T-cell (primary cell): Measurements from ENCODE around the gene TIGD3. TPM values are rescaled to one million over a fixed set of nuclear protein-coding genes. Genes with fewer than 3 reads are reported as not detected.

Experiments
- ATAC-seq, 4 experiments: fragments of 200-7000 bp in 3 of 4; fragments of 150-1000 bp in 1 of 4; cut with Tn5 transposase; replicated peaks in 1 of 4; 1 replicate in 3 of 4; 2 replicates in 1 of 4; pipeline ENCODE4 v1.10.0; 2021; ENCODE audit warnings: moderate library complexity in 3 of 4, mild to moderate bottlenecking in 2 of 4, moderate number of reproducible peaks in 1 of 4
- CTCF ChIA-PET, 2 donors: fragments of 300-600 bp; sonication (Branson Sonifier 250); formaldehyde crosslinking; loops; one replicate each; lab custom pipeline; 2022; ENCODE audit warnings: antibody characterized with exemption in 2 of 2; lab: Charles Lee
- POLR2A ChIA-PET, 2 donors: fragments of 300-600 bp; sonication (Branson Sonifier 250); formaldehyde crosslinking; loops; one replicate each; lab custom pipeline; 2022; ENCODE audit warnings: antibody characterized with exemption in 2 of 2; lab: Charles Lee
- DNase-seq, 35 experiments: peaks; one replicate each; pipeline versions ENCODE4 v3.0.0 to v3.0.0-alpha.2; 2013 to 2023
- H3K27ac ChIP-seq: one replicate; pipeline ENCODE4 v1.5.1; 2013; ENCODE audit warnings: low read length
- H3K27me3 ChIP-seq, 2 experiments: replicated peaks in 1 of 2; 1 replicate in 1 of 2; 2 replicates in 1 of 2; pipeline versions ENCODE4 v1.6.1 to v1.7.0; 2013; ENCODE audit warnings: low read length in 1 of 2, mixed read lengths in 1 of 2; ENCODE audit not compliant: control insufficient read depth in 2 of 2, insufficient read depth in 2 of 2; ENCODE audit errors: extremely low read depth in 1 of 2
- H3K36me3 ChIP-seq, 2 donors: 1 replicate in 1 of 2; 2 replicates in 1 of 2; pipeline versions ENCODE4 v1.6.1 to v1.7.0; 2013; ENCODE audit warnings: low read length in 1 of 2; ENCODE audit not compliant: control insufficient read depth in 2 of 2, insufficient read depth in 1 of 2; ENCODE audit errors: extremely low read depth in 1 of 2
- H3K4me1 ChIP-seq, 2 experiments: 1 replicate in 1 of 2; 2 replicates in 1 of 2; pipeline versions ENCODE4 v1.6.1 to v1.7.0; 2013; ENCODE audit warnings: low read length in 2 of 2, mixed read lengths in 1 of 2; ENCODE audit not compliant: insufficient read depth in 2 of 2, control insufficient read depth in 1 of 2; ENCODE audit errors: extremely low read depth in 1 of 2
- H3K4me3 ChIP-seq, 2 donors: 1 replicate in 1 of 2; 2 replicates in 1 of 2; pipeline versions ENCODE4 v1.5.1 to v1.7.0; 2013; ENCODE audit warnings: mild to moderate bottlenecking in 2 of 2, low read length in 1 of 2, moderate library complexity in 1 of 2; ENCODE audit not compliant: control insufficient read depth in 1 of 2; ENCODE audit errors: extremely low read depth in 1 of 2
- H3K9me3 ChIP-seq: 2 replicates; pipeline ENCODE4 v1.7.0; 2013
- H3K27ac Mint-ChIP-seq, 2 donors: one replicate each; pipeline ENCODE4 v1.8.0; 2020 to 2021; ENCODE audit warnings: mild to moderate bottlenecking in 2 of 2, mixed read lengths in 2 of 2
- H3K27me3 Mint-ChIP-seq, 2 donors: one replicate each; pipeline ENCODE4 v1.8.0; 2021 to 2022; ENCODE audit warnings: mixed read lengths in 2 of 2
- H3K36me3 Mint-ChIP-seq: one replicate; pipeline ENCODE4 v1.8.0; 2021; ENCODE audit warnings: mixed read lengths
- H3K4me1 Mint-ChIP-seq, 3 donors: one replicate each; pipeline ENCODE4 v1.8.0; 2020 to 2022; ENCODE audit warnings: mixed read lengths in 3 of 3, mild to moderate bottlenecking in 1 of 3
- H3K4me3 Mint-ChIP-seq, 3 donors: one replicate each; pipeline ENCODE4 v1.8.0; 2020 to 2022; ENCODE audit warnings: mild to moderate bottlenecking in 3 of 3, mixed read lengths in 3 of 3, moderate library complexity in 3 of 3
- H3K9me3 Mint-ChIP-seq, 3 donors: one replicate each; pipeline ENCODE4 v1.8.0; 2020 to 2022; ENCODE audit warnings: mixed read lengths in 3 of 3
- WGBS: methylation state at CpG from one replicate; pipeline ENCODE4 v1.1.5; 2013; ENCODE audit warnings: missing lambda C conversion rate; ENCODE audit not compliant: insufficient coverage; 5-methylcytosine and 5-hydroxymethylcytosine counted together
- total RNA-seq, 35 experiments: library from RNA in 6 of 35; stranded (reverse) in 6 of 35; fragments of 120-200 nt in 1 of 35; gene quantifications; one replicate each; pipeline versions ENCODE4 v1.2.1 to v1.2.4 and lab custom pipeline; 2013 to 2026

Gene TIGD3
- total RNA-seq, 5 donors from 2014 or later (not counting 1 experiment from before 2014, with no cell fraction given) = 0.48 to 1.3 (median 0.92) TPM

DNA sequence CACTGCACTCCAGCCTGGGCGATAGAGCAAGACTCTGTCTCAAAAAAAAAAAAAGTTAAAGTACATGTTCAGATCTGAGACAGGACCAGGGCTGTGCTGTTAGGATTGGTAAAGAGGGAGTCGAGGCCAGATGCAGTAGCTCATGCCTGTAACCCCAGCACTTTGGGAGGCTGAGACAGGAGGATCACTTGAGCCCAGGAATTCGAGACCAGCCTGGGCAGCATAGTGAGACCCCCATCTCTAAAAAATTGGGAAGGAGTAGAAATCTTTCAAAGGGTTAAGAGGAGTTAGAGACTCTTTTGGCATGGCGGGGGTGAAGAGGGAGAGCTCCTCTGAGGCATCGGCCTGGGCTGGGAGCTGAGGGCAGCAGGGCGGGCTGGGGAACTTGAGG lies 16.1 kb downstream of the TIGD3 start:
- CTCF ChIA-PET = interaction anchor here in 1 of 2 donors (0.7 kb wide), 1 partner anchor 140 kb away, joined by 3 read pairs; no protein-coding TSS in a partner anchor
- WGBS = 87% methylated on average over 6 of the region's 6 CpGs
- no peak overlapping the region for H3K27ac Mint-ChIP-seq

DNA sequence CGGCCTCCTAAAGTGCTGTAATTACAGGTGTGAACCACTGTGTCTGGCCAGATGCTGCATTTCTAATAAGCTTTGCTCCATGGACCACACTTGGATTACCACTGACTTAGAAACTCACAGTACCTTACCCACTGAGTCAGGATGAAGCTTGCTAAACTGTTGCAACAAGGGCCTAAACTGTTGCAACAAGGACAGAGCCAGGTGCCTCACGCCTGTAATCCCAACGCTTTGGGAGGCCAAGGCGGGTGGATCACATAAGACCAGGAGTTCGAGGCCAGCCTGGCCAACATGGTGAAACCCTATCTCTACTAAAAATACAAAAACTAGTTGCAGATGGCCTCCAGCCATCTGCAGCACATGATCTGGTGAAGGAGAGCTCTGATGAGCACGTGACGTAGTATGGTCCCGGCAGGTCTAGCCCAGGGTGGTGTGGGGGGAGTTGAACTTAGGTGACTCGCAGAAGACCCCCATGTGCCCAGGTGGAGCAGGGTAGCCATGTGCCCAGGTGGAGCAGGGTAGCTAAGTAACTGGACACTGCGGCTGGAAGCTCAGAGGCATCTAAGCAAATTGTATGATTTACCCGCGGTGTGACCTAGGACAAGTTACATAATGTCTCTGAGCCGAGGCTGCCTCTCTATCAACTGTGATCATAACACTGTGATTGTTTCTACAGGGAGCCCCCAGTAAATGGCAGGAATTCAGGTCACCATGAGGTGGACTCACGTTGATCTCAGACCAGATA lies 19.5 kb downstream of the TIGD3 start:
- Mint-ChIP-seq H3K27me3 (no peaks in the 10 kb centered on the region), H3K27ac (peak overlapping the region in 1 of 2 donors; percentile 66), H3K36me3 (no peaks in the 10 kb centered on the region), H3K4me3 (no peak overlapping the region), H3K4me1 (peaks cover 0 to 3% (median 0%) of the 10 kb centered on the region in 3 donors), H3K9me3 (no peaks in the 10 kb centered on the region)
- ATAC-seq (no peak), DNase-seq (no peak)
- ChIA-PET CTCF (no interaction called here), POLR2A (interaction anchor here in 1 of 2 donors (0.5 kb wide), 1 partner anchor 1278 kb away, joined by 3 read pairs; no protein-coding TSS in a partner anchor)
- no peak overlapping the region for H3K27ac ChIP-seq
- no peaks in the 10 kb centered on the region for H3K9me3 ChIP-seq
- H3K27me3 ChIP-seq = no peaks in the 10 kb centered on the region
- H3K4me3 ChIP-seq = no peak overlapping the region
- H3K4me1 ChIP-seq = no peaks in the 10 kb centered on the region
- WGBS = 94% methylated on average over 8 of the region's 14 CpGs
- H3K36me3 ChIP-seq = no peaks in the 10 kb centered on the region

More for the DNA sequence above, 16.1 kb downstream of the TIGD3 start:
- Histone ChIP-seq H3K4me3 (no peak overlapping the region), H3K27ac (no peak overlapping the region), H3K9me3 (no peaks in the 10 kb centered on the region), H3K27me3 (no peaks in the 10 kb centered on the region), H3K4me1 (peaks cover 0 to 5% of the 10 kb centered on the region in 2 experiments), H3K36me3 (no peaks in the 10 kb centered on the region)
- no peak for ATAC-seq
- DNase-seq = no peak
- POLR2A ChIA-PET = interaction anchor here in 1 of 2 donors (0.6 kb wide), 1 partner anchor 127 kb away, joined by 3 read pairs; no protein-coding TSS in a partner anchor
- H3K36me3 Mint-ChIP-seq = no peaks in the 10 kb centered on the region
- H3K9me3 Mint-ChIP-seq = no peaks in the 10 kb centered on the region
- no peak overlapping the region for H3K4me3 Mint-ChIP-seq
- peaks cover 0 to 3% (median 2%) of the 10 kb centered on the region in 3 donors for H3K4me1 Mint-ChIP-seq
- no peaks in the 10 kb centered on the region for H3K27me3 Mint-ChIP-seq

- Mint-ChIP-seq H3K36me3 (no peaks in the 10 kb centered on the region), H3K27ac (no peak overlapping the region), H3K4me1 (peaks cover under 1 to 6% (median 1%) of the 10 kb centered on the region in 3 donors), H3K4me3 (no peak overlapping the region), H3K27me3 (no peaks in the 10 kb centered on the region), H3K9me3 (no peaks in the 10 kb centered on the region)
- Histone ChIP-seq H3K4me1 (no peaks in the 10 kb centered on the region), H3K4me3 (no peak overlapping the region), H3K27ac (no peak overlapping the region), H3K27me3 (no peaks in the 10 kb centered on the region), H3K36me3 (peaks cover 7% of the 10 kb centered on the region in 2 donors), H3K9me3 (no peaks in the 10 kb centered on the region)
- CTCF ChIA-PET = interaction anchor here in 1 of 2 donors (0.6 kb wide), 1 partner anchor 192 kb away, joined by 3 read pairs; no protein-coding TSS in a partner anchor
- ATAC-seq (no peak), DNase-seq (no peak)
- WGBS = 96% methylated on average over 5 of the region's 8 CpGs
- POLR2A ChIA-PET = no interaction called here
These were observed 20.5 kb downstream of the TIGD3 start for GRCh38 chr11:65375012-65375411.

GRCh38 chr11:65376138-65376713 lies 21.7 kb downstream of the TIGD3 start:
- Mint-ChIP-seq H3K36me3 (no peaks in the 10 kb centered on the region), H3K9me3 (no peaks in the 10 kb centered on the region), H3K4me1 (peaks cover 4 to 10% (median 6%) of the 10 kb centered on the region in 3 donors), H3K4me3 (no peak overlapping the region), H3K27me3 (no peaks in the 10 kb centered on the region), H3K27ac (no peak overlapping the region)
- no peak for ATAC-seq
- Histone ChIP-seq H3K4me1 (peaks cover 0 to 10% of the 10 kb centered on the region in 2 experiments), H3K9me3 (no peaks in the 10 kb centered on the region), H3K27ac (no peak overlapping the region), H3K4me3 (no peak overlapping the region), H3K27me3 (no peaks in the 10 kb centered on the region), H3K36me3 (peaks cover 7 to 10% of the 10 kb centered on the region in 2 donors)
- WGBS = 94% methylated on average over 15 of the region's 16 CpGs
- ChIA-PET CTCF (interaction anchor here (0.7 to 1.0 kb wide), 2 partner anchors 13 to 172 kb away, joined by 4 read pairs; no protein-coding TSS in a partner anchor), POLR2A (no interaction called here)
- no peak for DNase-seq

DNA sequence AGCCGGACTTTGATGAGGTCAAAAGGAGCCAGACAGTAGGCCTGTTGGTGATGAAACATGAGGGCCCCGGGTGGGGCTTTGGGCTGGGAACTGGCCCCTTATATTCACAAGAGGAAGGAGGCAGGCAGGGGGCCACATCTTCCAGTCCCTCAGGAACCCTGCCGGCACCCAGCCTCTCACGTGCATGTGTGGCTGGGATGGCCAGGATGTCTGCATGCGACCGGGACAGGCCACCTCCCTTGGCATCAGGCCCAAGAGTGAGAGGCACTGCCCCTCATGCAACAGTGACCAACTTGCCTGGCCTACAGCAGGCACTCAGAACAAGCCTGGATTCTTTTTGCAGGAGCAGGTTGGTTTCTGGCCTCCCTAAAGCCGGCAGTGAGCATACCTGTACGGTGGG lies 22.5 kb downstream of the TIGD3 start:
- no peak overlapping the region for H3K4me3 ChIP-seq
- peaks cover 0 to 18% of the 10 kb centered on the region in 2 experiments for H3K4me1 ChIP-seq
- H3K27ac Mint-ChIP-seq = peak overlapping the region in 1 of 2 donors; percentile 71
- ATAC-seq (no peak), DNase-seq (no peak)
- ChIA-PET POLR2A (no interaction called here), CTCF (no interaction called here)
- H3K36me3 Mint-ChIP-seq = no peaks in the 10 kb centered on the region
- H3K4me1 Mint-ChIP-seq = peaks cover 9 to 17% (median 12%) of the 10 kb centered on the region in 3 donors
- no peaks in the 10 kb centered on the region for H3K27me3 ChIP-seq
- no peak overlapping the region for H3K27ac ChIP-seq
- WGBS = 93% methylated on average over 6 of the region's 8 CpGs
- H3K9me3 Mint-ChIP-seq = no peaks in the 10 kb centered on the region
- H3K9me3 ChIP-seq = no peaks in the 10 kb centered on the region
- H3K4me3 Mint-ChIP-seq = no peak overlapping the region
- peaks cover 7 to 10% of the 10 kb centered on the region in 2 donors for H3K36me3 ChIP-seq
- H3K27me3 Mint-ChIP-seq = no peaks in the 10 kb centered on the region

- ChIA-PET CTCF (no interaction called here), POLR2A (interaction anchor here in 1 of 2 donors (0.8 kb wide), 1 partner anchor 121 kb away, joined by 3 read pairs; the partner anchor contains the start of gene MALAT1)
- Histone ChIP-seq H3K27ac (no peak overlapping the region), H3K27me3 (no peaks in the 10 kb centered on the region), H3K36me3 (peaks cover 7 to 10% of the 10 kb centered on the region in 2 donors), H3K9me3 (no peaks in the 10 kb centered on the region), H3K4me1 (peaks cover 0 to 26% of the 10 kb centered on the region in 2 experiments), H3K4me3 (no peak overlapping the region)
- ATAC-seq = no peak
- WGBS = 93% methylated on average over 5 of the region's 8 CpGs
- no peaks in the 10 kb centered on the region for H3K27me3 Mint-ChIP-seq
- H3K36me3 Mint-ChIP-seq = no peaks in the 10 kb centered on the region
- H3K27ac Mint-ChIP-seq = peak overlapping the region; percentile 46 to 58
- H3K9me3 Mint-ChIP-seq = no peaks in the 10 kb centered on the region
- H3K4me3 Mint-ChIP-seq = no peak overlapping the region
- peaks cover 13 to 24% (median 19%) of the 10 kb centered on the region in 3 donors for H3K4me1 Mint-ChIP-seq
- no peak for DNase-seq
These were observed 23.2 kb downstream of the TIGD3 start for GRCh38 chr11:65377777-65378176.
